Liver (tissue), 3 donors: ENCODE results near the gene TXNRD2.

Experiments
- EGR1 ChIP-seq, 2 donors: IDR thresholded peaks; 2 replicates each; pipeline ENCODE4 v1.6.1; 2016 to 2018; ENCODE audit warnings: antibody characterized with exemption in 2 of 2, low read depth in 2 of 2
- FOXA1 ChIP-seq: IDR thresholded peaks from 2 replicates; pipeline ENCODE4 v1.6.1; 2016; ENCODE audit warnings: antibody characterized with exemption
- GABPA ChIP-seq, 2 donors: IDR thresholded peaks in 1 of 2; conservative IDR thresholded peaks in 1 of 2; 2 replicates each; pipeline ENCODE4 v1.6.1; 2016; ENCODE audit warnings: antibody characterized with exemption in 2 of 2, mild to moderate bottlenecking in 1 of 2, moderate library complexity in 1 of 2
- HNF4G ChIP-seq: IDR thresholded peaks from 2 replicates; pipeline ENCODE4 v1.6.1; 2016; ENCODE audit warnings: antibody characterized with exemption
- MAX ChIP-seq: IDR thresholded peaks from 2 replicates; pipeline ENCODE4 v1.6.1; 2016; ENCODE audit warnings: antibody characterized with exemption
- TAF1 ChIP-seq: conservative IDR thresholded peaks from 2 replicates; pipeline ENCODE4 v1.6.1; 2016; ENCODE audit warnings: antibody characterized with exemption, mild to moderate bottlenecking
- YY1 ChIP-seq: IDR thresholded peaks from 2 replicates; pipeline ENCODE4 v1.6.1; 2016; ENCODE audit warnings: antibody characterized with exemption, mild to moderate bottlenecking
- ZBTB33 ChIP-seq: IDR thresholded peaks from 2 replicates; pipeline ENCODE4 v1.6.1; 2016; ENCODE audit warnings: antibody characterized with exemption
- TF ChIP-seq, protein P1 (sequence below): fragments of 150-350 bp; IDR thresholded peaks from 2 replicates; pipeline ENCODE4 v1.5.1; 2017; ENCODE audit warnings: improper control_type of control experiment, low read depth, low read length; ENCODE audit not compliant: missing input control
- donor health status: healthy.
- donor health status: healthy.

DNA sequence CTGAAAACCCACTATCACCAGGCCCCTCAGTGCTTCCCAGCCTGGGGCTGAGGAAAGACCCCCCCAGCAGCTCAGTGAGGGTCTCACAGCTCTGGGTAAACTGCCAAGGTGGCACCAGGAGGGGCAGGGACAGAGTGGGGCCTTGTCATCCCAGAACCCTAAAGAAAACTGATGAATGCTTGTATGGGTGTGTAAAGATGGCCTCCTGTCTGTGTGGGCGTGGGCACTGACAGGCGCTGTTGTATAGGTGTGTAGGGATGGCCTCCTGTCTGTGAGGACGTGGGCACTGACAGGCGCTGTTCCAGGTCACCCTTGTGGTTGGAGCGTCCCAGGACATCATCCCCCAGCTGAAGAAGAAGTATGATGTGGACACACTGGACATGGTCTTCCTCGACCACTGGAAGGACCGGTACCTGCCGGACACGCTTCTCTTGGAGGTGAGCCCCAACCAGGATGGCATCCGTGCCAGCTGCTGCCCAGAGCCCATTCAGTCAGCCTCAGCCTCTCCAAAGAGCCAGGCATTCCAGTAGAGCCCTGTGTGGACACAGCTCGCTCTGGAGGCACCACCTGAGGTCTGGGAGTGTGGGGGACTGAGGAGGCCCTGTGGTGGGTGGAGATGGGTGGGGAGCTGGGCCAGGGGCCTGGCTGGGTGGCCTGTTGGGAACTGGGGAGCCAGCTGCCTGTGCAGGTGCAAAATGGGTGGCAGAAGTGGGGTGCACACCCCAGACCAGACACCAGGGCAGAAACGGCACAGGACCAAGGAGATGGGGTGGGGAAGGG is 22.4 kb upstream of the TXNRD2 start:
- TF ChIP-seq YY1 (no peak), TAF1 (no peak), MAX (no peak), FOXA1 (no peak), ZBTB33 (no peak), HNF4G (no peak), EGR1 (IDR thresholded peaks at IDR 0.05; ENCODE audit: low read depth in 2 of 2) (no peak), GABPA (IDR thresholded peaks at IDR 0.05 in 1 of 2, conservative IDR thresholded peaks at IDR 0.05 in 1 of 2) (no peak)
- TF ChIP-seq, protein P1, sequence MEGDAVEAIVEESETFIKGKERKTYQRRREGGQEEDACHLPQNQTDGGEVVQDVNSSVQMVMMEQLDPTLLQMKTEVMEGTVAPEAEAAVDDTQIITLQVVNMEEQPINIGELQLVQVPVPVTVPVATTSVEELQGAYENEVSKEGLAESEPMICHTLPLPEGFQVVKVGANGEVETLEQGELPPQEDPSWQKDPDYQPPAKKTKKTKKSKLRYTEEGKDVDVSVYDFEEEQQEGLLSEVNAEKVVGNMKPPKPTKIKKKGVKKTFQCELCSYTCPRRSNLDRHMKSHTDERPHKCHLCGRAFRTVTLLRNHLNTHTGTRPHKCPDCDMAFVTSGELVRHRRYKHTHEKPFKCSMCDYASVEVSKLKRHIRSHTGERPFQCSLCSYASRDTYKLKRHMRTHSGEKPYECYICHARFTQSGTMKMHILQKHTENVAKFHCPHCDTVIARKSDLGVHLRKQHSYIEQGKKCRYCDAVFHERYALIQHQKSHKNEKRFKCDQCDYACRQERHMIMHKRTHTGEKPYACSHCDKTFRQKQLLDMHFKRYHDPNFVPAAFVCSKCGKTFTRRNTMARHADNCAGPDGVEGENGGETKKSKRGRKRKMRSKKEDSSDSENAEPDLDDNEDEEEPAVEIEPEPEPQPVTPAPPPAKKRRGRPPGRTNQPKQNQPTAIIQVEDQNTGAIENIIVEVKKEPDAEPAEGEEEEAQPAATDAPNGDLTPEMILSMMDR, result no peak
